ACC112 (cell line): ENCODE data around the gene DEAF1.

Experiments
- H2AFZ ChIP-seq: fragments of 200-600 bp; sonication (generic); one replicate; pipeline ENCODE4 v1.6.0; 2017; ENCODE audit warnings: antibody characterized with exemption, low read length; ENCODE audit not compliant: unreplicated experiment
- H3K27ac ChIP-seq: fragments of 200-600 bp; sonication (generic); 2 replicates; pipeline ENCODE4 v1.5.1; 2014; ENCODE audit warnings: low read depth, mild to moderate bottlenecking, antibody characterized with exemption, low read length, moderate library complexity
- H3K27me3 ChIP-seq: fragments of 200-600 bp; sonication (generic); 2 replicates; pipeline ENCODE4 v1.6.1; 2014; ENCODE audit warnings: mild to moderate bottlenecking, antibody characterized with exemption, low read length, moderate library complexity, mixed read lengths; ENCODE audit not compliant: insufficient read depth
- H3K36me3 ChIP-seq: fragments of 200-600 bp; sonication (generic); 2 replicates; pipeline ENCODE4 v1.6.1; 2016; ENCODE audit warnings: mild to moderate bottlenecking, antibody characterized with exemption, low read length, moderate library complexity, mixed read lengths; ENCODE audit not compliant: insufficient read depth
- H3K4me1 ChIP-seq: fragments of 200-600 bp; sonication (generic); one replicate; pipeline ENCODE4 v1.6.1; 2016; ENCODE audit warnings: low read length, mixed read lengths; ENCODE audit not compliant: insufficient read depth, unreplicated experiment, control insufficient read depth
- H3K4me3 ChIP-seq: fragments of 200-600 bp; sonication (generic); 2 replicates; pipeline ENCODE4 v1.5.1; 2014; ENCODE audit warnings: mild to moderate bottlenecking, low read depth, low read length
- H3K79me2 ChIP-seq: fragments of 200-600 bp; sonication (generic); one replicate; pipeline ENCODE4 v1.6.0; 2016; ENCODE audit warnings: low read length; ENCODE audit not compliant: control insufficient read depth, unreplicated experiment, insufficient read depth

The DEAF1 gene

DNA sequence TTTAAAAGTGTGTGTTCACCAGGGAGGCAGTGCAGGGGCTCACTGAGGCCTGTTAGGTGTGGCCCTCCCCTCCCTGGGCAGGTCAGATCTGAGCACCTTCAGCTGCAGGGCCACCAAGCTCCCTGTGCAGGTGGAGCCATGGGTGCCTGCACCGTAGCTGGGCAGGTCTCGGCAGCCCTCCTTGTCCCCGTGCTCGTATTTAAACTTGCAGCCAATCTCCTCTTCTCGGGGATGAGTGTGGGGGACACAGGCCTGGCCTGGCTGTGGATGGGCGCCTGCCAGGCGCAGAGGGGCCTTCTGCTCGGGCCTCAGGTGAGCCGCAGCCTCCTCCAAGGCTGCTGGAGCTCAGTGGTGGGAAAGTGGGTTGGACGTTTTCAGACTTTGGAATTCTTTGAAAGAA is 99.6 kb downstream of the DEAF1 start:
- Histone ChIP-seq H3K27me3 (no peaks in the 10 kb centered on the region), H3K36me3 (peaks cover 33% of the 10 kb centered on the region), H3K27ac (no peak overlapping the region), H3K79me2 (peaks cover 28% of the 10 kb centered on the region), H3K4me1 (no peaks in the 10 kb centered on the region), H3K4me3 (no peak overlapping the region), H2AFZ (no peak overlapping the region)
